Esophagus muscularis mucosa (tissue), 4 donors: ENCODE results near the gene CBLN4. TPM values are rescaled to one million over a fixed set of nuclear protein-coding genes. Genes with fewer than 3 reads are reported as not detected.

ENCODE experiments used
- DNase-seq: peaks from one replicate; pipeline ENCODE4 v3.0.0-alpha.2; 2017; ENCODE audit errors: extremely low spot score
- H3K27ac ChIP-seq, 4 donors: fragments of 200-600 bp; sonication (generic); replicated peaks in 1 of 4; 1 replicate in 3 of 4; 2 replicates in 1 of 4; pipeline ENCODE4 v1.5.1; 2016 to 2019; ENCODE audit warnings: mild to moderate bottlenecking in 1 of 4
- H3K27me3 ChIP-seq, 4 donors: fragments of 200-600 bp; sonication (generic); one replicate each; pipeline versions ENCODE4 v1.5.1 to v1.6.0; 2016 to 2019
- H3K36me3 ChIP-seq, 4 donors: fragments of 200-600 bp; sonication (generic); one replicate each; pipeline ENCODE4 v1.5.1; 2016 to 2019
- H3K4me1 ChIP-seq, 4 donors: fragments of 200-600 bp; sonication (generic); one replicate each; pipeline ENCODE4 v1.5.1; 2016 to 2019
- H3K4me3 ChIP-seq, 4 donors: fragments of 200-600 bp; sonication (generic); 1 replicate in 2 of 4; 2 replicates in 2 of 4; pipeline ENCODE4 v1.5.1; 2016 to 2019; ENCODE audit warnings: mild to moderate bottlenecking in 4 of 4, moderate library complexity in 1 of 4
- H3K9me3 ChIP-seq, 4 donors: fragments of 200-600 bp; sonication (generic); 1 replicate in 3 of 4; 2 replicates in 1 of 4; pipeline ENCODE4 v1.5.1; 2016 to 2019
- EP300 ChIP-seq: sonication (generic); formaldehyde crosslinking; IDR thresholded peaks from one replicate; pipeline ENCODE4 v1.6.1; 2017; ENCODE audit warnings: antibody characterized with exemption
- POLR2A ChIP-seq: fragments of 450-650 bp; IDR thresholded peaks from one replicate; pipeline ENCODE4 v1.6.1; 2017; ENCODE audit warnings: antibody characterized with exemption, moderate library complexity, mild to moderate bottlenecking, low read depth
- POLR2AphosphoS5 ChIP-seq, 2 donors: sonication (generic); formaldehyde crosslinking; IDR thresholded peaks; one replicate each; pipeline ENCODE4 v1.6.1; 2017; ENCODE audit warnings: antibody characterized with exemption in 2 of 2
- whole genome bisulfite sequencing: methylation state at CpG from one replicate; pipeline ENCODE4 v1.1.5; 2018; 5-methylcytosine and 5-hydroxymethylcytosine counted together
- intact Hi-C: fragments of 100-400 bp; cut with DNase I; formaldehyde crosslinking; loops from one replicate; pipeline ENCODE4 v1.15.1; 2023
- total RNA-seq, 4 donors: library from RNA; depleted of rRNA; stranded (reverse); fragments of >200 nt; gene quantifications; one replicate each; pipeline versions ENCODE4 v1.1.0 to v1.2.1, GENCODE V29; 2016
- TF ChIP-seq, protein P1 (sequence below), 3 experiments: fragments of 200-600 bp in 2 of 3; fragments of 450-650 bp in 1 of 3; sonication (generic) in 2 of 3; IDR thresholded peaks; one replicate each; pipeline ENCODE4 v1.5.1; 2017 to 2019; ENCODE audit warnings: antibody characterized with exemption in 3 of 3, mild to moderate bottlenecking in 2 of 3, moderate library complexity in 1 of 3

Gene CBLN4
- total RNA-seq, 4 donors from 2014 or later = 0.11 TPM; not detected in 3

DNA sequence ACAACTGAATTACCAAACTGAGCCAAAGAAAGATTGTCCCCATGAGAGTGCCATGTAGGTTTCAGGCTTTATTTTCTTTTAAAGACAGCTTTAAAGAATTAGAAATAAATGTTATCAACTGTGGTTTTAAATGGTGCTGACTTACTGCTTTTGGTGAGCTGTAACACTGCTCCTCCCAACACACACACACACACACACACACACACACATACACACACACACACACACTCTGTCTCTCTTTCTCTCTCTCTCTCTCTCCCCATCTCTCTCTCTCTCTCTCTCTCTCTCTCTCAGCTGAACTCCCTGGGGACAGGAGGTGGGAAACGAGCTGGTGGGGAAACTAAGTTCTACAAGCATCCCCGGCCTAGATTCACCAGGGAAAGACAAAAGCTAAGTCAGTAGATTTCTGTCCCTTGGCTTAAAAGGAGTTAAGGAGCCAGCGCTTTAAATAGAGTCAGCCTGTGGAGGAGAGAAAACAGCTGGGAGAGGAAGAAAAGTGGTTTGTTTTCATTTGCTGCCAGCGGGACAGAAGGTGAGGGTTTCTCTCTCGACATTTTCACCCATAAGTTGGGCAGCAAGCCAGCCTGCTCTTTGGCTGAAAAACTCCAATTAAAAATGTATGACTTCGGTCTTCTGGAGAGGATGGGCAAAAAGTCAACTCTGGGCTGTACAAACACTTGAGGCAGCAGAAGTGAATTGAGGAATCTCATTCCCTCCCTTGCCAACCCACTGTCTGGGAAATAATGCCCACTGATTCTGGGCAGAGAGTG lies 27.4 kb downstream of the CBLN4 start:
- no peak for TF ChIP-seq EP300
- TF ChIP-seq POLR2AphosphoS5 (IDR thresholded peaks at IDR 0.05) = no peak
- TF ChIP-seq, protein P1, sequence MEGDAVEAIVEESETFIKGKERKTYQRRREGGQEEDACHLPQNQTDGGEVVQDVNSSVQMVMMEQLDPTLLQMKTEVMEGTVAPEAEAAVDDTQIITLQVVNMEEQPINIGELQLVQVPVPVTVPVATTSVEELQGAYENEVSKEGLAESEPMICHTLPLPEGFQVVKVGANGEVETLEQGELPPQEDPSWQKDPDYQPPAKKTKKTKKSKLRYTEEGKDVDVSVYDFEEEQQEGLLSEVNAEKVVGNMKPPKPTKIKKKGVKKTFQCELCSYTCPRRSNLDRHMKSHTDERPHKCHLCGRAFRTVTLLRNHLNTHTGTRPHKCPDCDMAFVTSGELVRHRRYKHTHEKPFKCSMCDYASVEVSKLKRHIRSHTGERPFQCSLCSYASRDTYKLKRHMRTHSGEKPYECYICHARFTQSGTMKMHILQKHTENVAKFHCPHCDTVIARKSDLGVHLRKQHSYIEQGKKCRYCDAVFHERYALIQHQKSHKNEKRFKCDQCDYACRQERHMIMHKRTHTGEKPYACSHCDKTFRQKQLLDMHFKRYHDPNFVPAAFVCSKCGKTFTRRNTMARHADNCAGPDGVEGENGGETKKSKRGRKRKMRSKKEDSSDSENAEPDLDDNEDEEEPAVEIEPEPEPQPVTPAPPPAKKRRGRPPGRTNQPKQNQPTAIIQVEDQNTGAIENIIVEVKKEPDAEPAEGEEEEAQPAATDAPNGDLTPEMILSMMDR (IDR thresholded peaks at IDR 0.05) = no peak
- TF ChIP-seq POLR2A = no peak
- no peak for DNase-seq
- no peak overlapping the region for H3K4me3 ChIP-seq
- WGBS = 17% methylated on average over 6 of the region's 6 CpGs
- no peaks in the 10 kb centered on the region for H3K36me3 ChIP-seq
- H3K4me1 ChIP-seq = peaks cover 0 to 23% (median 21%) of the 10 kb centered on the region in 4 donors
- H3K27ac ChIP-seq = peak overlapping the region; percentile 19 to 28 (median 26)
- intact Hi-C loops = no loop called here
- no peaks in the 10 kb centered on the region for H3K9me3 ChIP-seq
- H3K27me3 ChIP-seq = no peaks in the 10 kb centered on the region

DNA sequence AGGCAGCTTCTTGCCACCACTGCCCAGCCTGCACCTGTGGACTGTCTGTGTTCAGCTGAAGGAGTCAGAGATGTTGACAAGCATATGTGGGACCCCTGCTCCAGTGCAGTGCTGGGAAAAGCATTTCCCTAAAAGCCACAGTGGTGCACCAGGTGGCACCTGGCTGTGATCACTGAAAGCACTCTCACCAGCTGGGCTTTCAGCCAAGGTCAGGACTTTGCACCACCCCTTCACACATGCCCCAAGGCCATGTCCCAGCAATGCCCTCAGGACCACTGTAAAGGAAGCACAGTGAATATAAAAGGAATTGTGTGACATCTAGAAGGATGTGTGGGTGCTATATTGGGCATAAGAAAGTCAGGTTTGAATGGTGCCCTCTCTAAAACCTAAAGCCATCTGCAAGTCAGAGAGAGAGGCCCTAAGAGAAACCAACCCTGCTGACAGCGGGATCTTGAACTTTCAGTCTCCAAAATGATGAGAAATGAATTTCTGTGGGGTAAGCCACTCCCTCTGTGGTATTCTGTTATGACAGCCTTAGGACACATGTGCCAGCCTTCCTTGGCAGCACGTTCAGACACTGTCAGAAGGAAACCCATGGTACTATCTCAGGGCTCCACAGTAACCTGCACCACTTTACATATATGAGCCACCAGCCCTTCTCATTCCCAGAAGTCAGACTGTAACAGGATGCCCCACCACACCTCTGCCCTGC lies 30.7 kb downstream of the CBLN4 start:
- 65% methylated on average over 2 of the region's 2 CpGs for WGBS
- TF ChIP-seq, protein P1 (IDR thresholded peaks at IDR 0.05) = no peak
- TF ChIP-seq POLR2A (no peak), EP300 (no peak), POLR2AphosphoS5 (IDR thresholded peaks at IDR 0.05) (no peak)
- intact Hi-C loops = no loop called here
- Histone ChIP-seq H3K4me3 (no peak overlapping the region), H3K27ac (no peak overlapping the region), H3K9me3 (no peaks in the 10 kb centered on the region), H3K4me1 (peaks cover 0 to 23% (median 21%) of the 10 kb centered on the region in 4 donors), H3K36me3 (no peaks in the 10 kb centered on the region), H3K27me3 (no peaks in the 10 kb centered on the region)
- DNase-seq = no peak

DNA sequence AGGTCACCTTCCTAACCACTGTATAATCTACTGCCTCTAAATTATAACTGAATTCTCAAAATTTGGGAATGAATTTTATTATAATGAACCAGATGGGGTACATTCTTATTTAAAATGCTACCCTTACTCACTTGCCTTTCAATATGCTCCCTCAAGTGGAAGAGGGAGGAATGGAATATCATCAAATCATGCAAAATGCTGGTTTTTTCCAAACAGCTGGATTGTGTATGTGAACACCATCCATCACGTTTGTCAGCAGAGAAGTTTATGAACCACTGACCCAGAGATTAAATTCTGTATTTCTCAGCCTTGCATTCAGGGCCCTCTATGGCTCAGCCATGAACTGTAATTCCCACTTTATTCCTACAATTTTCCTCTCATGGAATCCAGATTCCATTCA lies 40.5 kb downstream of the CBLN4 start:
- Histone ChIP-seq H3K27me3 (no peaks in the 10 kb centered on the region), H3K27ac (no peak overlapping the region), H3K4me3 (no peak overlapping the region), H3K9me3 (no peaks in the 10 kb centered on the region), H3K36me3 (no peaks in the 10 kb centered on the region), H3K4me1 (peaks cover 0 to 16% (median 8%) of the 10 kb centered on the region in 4 donors)
- TF ChIP-seq, protein P1 (IDR thresholded peaks at IDR 0.05) = no peak
- TF ChIP-seq POLR2A (no peak), EP300 (no peak), POLR2AphosphoS5 (IDR thresholded peaks at IDR 0.05) (no peak)
- WGBS = 50% methylated on average over 1 of the region's 1 CpG
- intact Hi-C loops = no loop called here
- no peak for DNase-seq

DNA sequence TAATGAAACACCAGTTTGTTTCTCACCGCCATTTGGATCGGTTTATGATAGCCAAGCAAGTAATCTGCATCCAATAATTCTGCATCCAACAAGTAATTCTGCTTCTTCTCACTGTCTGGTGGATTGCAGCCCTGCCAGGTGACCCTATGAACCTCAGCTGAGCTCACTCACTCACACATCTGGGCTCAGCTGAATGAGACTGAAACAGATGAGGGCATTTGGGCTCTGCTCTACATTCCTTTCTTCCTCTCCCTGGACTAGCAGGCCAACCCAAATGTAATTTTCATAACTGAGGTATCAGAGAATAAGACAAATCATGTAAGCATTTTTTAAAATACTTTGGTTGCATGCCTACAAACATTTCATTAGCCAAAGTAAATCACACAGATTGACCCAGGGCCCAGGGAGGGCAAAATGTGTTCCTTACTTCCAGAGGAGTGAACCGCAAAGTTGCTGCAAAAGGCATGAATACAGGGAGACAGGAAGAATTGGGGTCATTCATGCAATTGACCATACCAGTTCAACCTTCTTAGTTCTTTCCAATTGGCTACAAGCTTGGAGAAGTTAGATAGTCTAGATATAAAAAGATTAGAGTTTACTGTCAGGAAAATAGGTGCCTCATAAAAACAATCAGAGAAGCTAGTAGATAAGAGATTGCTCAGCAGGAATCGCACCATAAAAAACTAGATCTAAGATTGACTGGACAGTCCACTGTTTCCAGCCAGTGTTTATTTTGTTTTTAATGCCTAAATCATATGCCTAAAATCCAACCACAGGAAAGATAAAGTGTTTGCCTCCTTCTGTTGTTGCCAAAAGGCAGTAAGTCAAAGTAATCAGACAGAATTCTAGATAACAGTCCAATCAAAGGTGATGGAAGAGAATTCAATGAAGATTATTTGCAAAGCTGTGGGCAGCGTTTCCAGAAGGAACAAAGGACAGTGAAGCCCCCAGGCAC lies 43.7 kb downstream of the CBLN4 start:
- peak in 1 of 2 donors; percentile 33 for TF ChIP-seq POLR2AphosphoS5 (IDR thresholded peaks at IDR 0.05)
- TF ChIP-seq POLR2A = no peak
- no peak overlapping the region for H3K27ac ChIP-seq
- no peak overlapping the region for H3K4me3 ChIP-seq
- no peaks in the 10 kb centered on the region for H3K9me3 ChIP-seq
- intact Hi-C loops = no loop called here
- DNase-seq = no peak
- no peaks in the 10 kb centered on the region for H3K36me3 ChIP-seq
- peaks cover 0 to 16% (median 8%) of the 10 kb centered on the region in 4 donors for H3K4me1 ChIP-seq
- 53% methylated on average over 5 of the region's 5 CpGs for WGBS
- H3K27me3 ChIP-seq = no peaks in the 10 kb centered on the region
